Loucy (cell line): ENCODE results near the gene SLC17A6.

Source experiments
- EZH2phosphoT487 ChIP-seq: fragments of 200-600 bp; IDR thresholded peaks from 2 replicates; pipeline ENCODE4 v1.6.1; 2018; ENCODE audit warnings: antibody characterized with exemption, mild to moderate bottlenecking, moderate library complexity, borderline replicate concordance
- TF ChIP-seq, protein P1 (sequence below): fragments of 200-600 bp; sonication (generic); conservative IDR thresholded peaks from 2 replicates; pipeline ENCODE4 v1.5.1; 2014; ENCODE audit warnings: mild to moderate bottlenecking, antibody characterized with exemption, low read length

DNA sequence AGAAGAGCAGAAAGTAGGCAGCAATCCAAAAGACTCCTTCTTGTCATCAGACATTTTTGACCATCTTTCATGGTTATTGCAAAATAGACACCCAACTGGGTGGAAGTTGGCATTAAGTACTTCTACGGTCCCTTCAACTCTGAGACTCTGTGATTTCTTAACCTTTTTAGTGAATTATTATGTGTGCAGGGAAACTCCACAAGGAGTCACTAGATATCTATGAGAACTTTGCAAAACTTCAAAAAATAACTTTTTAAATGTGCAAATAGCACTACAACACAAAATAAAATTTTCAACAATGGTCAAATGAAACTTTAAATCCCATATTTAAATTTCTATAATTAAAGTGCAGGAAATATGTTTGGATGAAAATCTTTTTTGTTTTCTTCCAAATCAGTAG lies 88.7 kb downstream of the SLC17A6 start:
- TF ChIP-seq EZH2phosphoT487: no peak
- TF ChIP-seq, protein P1, sequence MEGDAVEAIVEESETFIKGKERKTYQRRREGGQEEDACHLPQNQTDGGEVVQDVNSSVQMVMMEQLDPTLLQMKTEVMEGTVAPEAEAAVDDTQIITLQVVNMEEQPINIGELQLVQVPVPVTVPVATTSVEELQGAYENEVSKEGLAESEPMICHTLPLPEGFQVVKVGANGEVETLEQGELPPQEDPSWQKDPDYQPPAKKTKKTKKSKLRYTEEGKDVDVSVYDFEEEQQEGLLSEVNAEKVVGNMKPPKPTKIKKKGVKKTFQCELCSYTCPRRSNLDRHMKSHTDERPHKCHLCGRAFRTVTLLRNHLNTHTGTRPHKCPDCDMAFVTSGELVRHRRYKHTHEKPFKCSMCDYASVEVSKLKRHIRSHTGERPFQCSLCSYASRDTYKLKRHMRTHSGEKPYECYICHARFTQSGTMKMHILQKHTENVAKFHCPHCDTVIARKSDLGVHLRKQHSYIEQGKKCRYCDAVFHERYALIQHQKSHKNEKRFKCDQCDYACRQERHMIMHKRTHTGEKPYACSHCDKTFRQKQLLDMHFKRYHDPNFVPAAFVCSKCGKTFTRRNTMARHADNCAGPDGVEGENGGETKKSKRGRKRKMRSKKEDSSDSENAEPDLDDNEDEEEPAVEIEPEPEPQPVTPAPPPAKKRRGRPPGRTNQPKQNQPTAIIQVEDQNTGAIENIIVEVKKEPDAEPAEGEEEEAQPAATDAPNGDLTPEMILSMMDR: no peak
